ENCODE results near the gene MYDGF. TPM values are rescaled to one million over a fixed set of nuclear protein-coding genes. Genes with fewer than 3 reads are reported as not detected.

MYDGF gene
- polyA plus RNA-seq, 12 donors, result 45.7 to 75.9 (median 50.5) TPM; not detected in 1

- no peak for DNase-seq
Observed at GRCh38 chr19:4613254-4613751, 56.8 kb downstream of the MYDGF start.

GRCh38 chr19:4609878-4610511 is 60.1 kb downstream of the MYDGF start:
- DNase-seq, result no peak

Other genes with a start within 250 kb of the MYDGF start
- 100 to 1,000 TPM in 2 of 12 donors, 10 to 100 TPM in 9, not detected in 1; 66.8 to 148 (median 87.8) TPM for gene UBXN6, start 212.5 kb downstream of the MYDGF start, polyA plus RNA-seq (ENCODE audit: insufficient read length in 12 of 12)
- 10 to 100 TPM in 11 of 12 donors, not detected in 1; 46.8 to 76.7 (median 51.3) TPM for gene HDGFL2, start 198.0 kb downstream of the MYDGF start, polyA plus RNA-seq (ENCODE audit: insufficient read length in 12 of 12)
- 1 to 10 TPM in 10 of 12 donors, under 1 TPM in 1, not detected in 1; 0.88 to 9.1 (median 3.2) TPM for gene PLIN4, start 151.9 kb downstream of the MYDGF start, polyA plus RNA-seq (ENCODE audit: insufficient read length in 12 of 12)
- gene PLIN5, start 135.1 kb downstream of the MYDGF start, polyA plus RNA-seq (ENCODE audit: insufficient read length in 12 of 12), result 1 to 10 TPM in 8 of 12 donors, under 1 TPM in 2, not detected in 2; 0.61 to 3.7 (median 2.5) TPM
- gene LRG1, start 130.3 kb downstream of the MYDGF start, polyA plus RNA-seq (ENCODE audit: insufficient read length in 12 of 12), result under 1 TPM in 10 of 12 donors, not detected in 2; 0.21 to 0.91 (median 0.57) TPM
- 10 to 100 TPM in 11 of 12 donors, not detected in 1; 22.4 to 71.3 (median 41.1) TPM for gene SEMA6B, start 110.7 kb downstream of the MYDGF start, polyA plus RNA-seq (ENCODE audit: insufficient read length in 12 of 12)
- gene TNFAIP8L1, start 30.8 kb downstream of the MYDGF start, polyA plus RNA-seq (ENCODE audit: insufficient read length in 12 of 12), result 100 to 1,000 TPM in 1 of 12 donors, 10 to 100 TPM in 8, 1 to 10 TPM in 3; 8.5 to 370 (median 11.2) TPM
- gene DPP9, start 53.5 kb upstream of the MYDGF start, polyA plus RNA-seq (ENCODE audit: insufficient read length in 12 of 12), result 10 to 100 TPM in 11 of 12 donors, not detected in 1; 20.2 to 37.4 (median 25.4) TPM
- gene FEM1A, start 121.4 kb upstream of the MYDGF start, polyA plus RNA-seq (ENCODE audit: insufficient read length in 12 of 12), result 1 to 10 TPM in 11 of 12 donors, not detected in 1; 1.7 to 5.0 (median 2.7) TPM
- gene TICAM1, start 161.4 kb upstream of the MYDGF start, polyA plus RNA-seq (ENCODE audit: insufficient read length in 12 of 12), result 10 to 100 TPM in 1 of 12 donors, 1 to 10 TPM in 10, not detected in 1; 3.2 to 13.4 (median 4.4) TPM
- gene PLIN3, start 197.3 kb upstream of the MYDGF start, polyA plus RNA-seq (ENCODE audit: insufficient read length in 12 of 12), result 10 to 100 TPM in 11 of 12 donors, not detected in 1; 28.4 to 54.3 (median 33.9) TPM
- gene ARRDC5, start 232.6 kb upstream of the MYDGF start, polyA plus RNA-seq (ENCODE audit: insufficient read length in 12 of 12), result under 1 TPM in 5 of 12 donors, not detected in 7; 0.10 to 0.41 (median 0.15) TPM
- gene UHRF1, start 239.2 kb upstream of the MYDGF start, polyA plus RNA-seq (ENCODE audit: insufficient read length in 12 of 12), result 10 to 100 TPM in 11 of 12 donors, not detected in 1; 21.9 to 37.0 (median 26.2) TPM